Epithelial cell of esophagus (primary cell): ENCODE measurements around the gene ROBO1.

Experiments used
- DNase-seq: peaks from one replicate; pipeline ENCODE4 v3.0.0; 2010; ENCODE audit warnings: low read depth
- H3K4me3 ChIP-seq: 2 replicates; pipeline ENCODE4 v1.5.1; 2011; ENCODE audit warnings: mild to moderate bottlenecking, low read length, control low read depth
- CTCF ChIP-seq: IDR thresholded peaks from 2 replicates; pipeline ENCODE4 v1.5.1; 2011; ENCODE audit warnings: low read depth, mild to moderate bottlenecking, low read length, control low read depth, inconsistent platforms; ENCODE audit not compliant: insufficient read depth; ENCODE audit errors: missing control alignments

The ROBO1 gene

GRCh38 chr3:78611278-78611677, 1156.5 kb downstream of the ROBO1 start:
- no peak for TF ChIP-seq CTCF
- no peak overlapping the region for H3K4me3 ChIP-seq
- DNase-seq: no peak

- H3K4me3 ChIP-seq: no peak overlapping the region
- no peak for DNase-seq
- no peak for TF ChIP-seq CTCF
Measured at GRCh38 chr3:78610462-78611125, 1157.2 kb downstream of the ROBO1 start.

GRCh38 chr3:78606756-78607155, 1161.0 kb downstream of the ROBO1 start:
- TF ChIP-seq CTCF: no peak
- DNase-seq: no peak

GRCh38 chr3:78605178-78605577, 1162.6 kb downstream of the ROBO1 start:
- TF ChIP-seq CTCF: no peak
- peak; percentile 4 for DNase-seq
- H3K4me3 ChIP-seq: no peak overlapping the region

More at GRCh38 chr3:78606756-78607155, 1161.0 kb downstream of the ROBO1 start:
- H3K4me3 ChIP-seq: no peak overlapping the region

GRCh38 chr3:78604341-78604740, 1163.5 kb downstream of the ROBO1 start:
- H3K4me3 ChIP-seq: no peak overlapping the region
- DNase-seq: peak; percentile 61
- TF ChIP-seq CTCF: no peak

GRCh38 chr3:78601249-78601648, 1166.5 kb downstream of the ROBO1 start:
- TF ChIP-seq CTCF: no peak
- H3K4me3 ChIP-seq: no peak overlapping the region
- no peak for DNase-seq

GRCh38 chr3:78589778-78590177, 1178.0 kb downstream of the ROBO1 start:
- no peak for TF ChIP-seq CTCF
- no peak for DNase-seq
- no peak overlapping the region for H3K4me3 ChIP-seq
